ENCODE results near the gene NAIF1.
A peak's percentile ranks its signal among the peaks of the same experiment; 100 is the strongest.
"Not testable (repeated sequence)": the region's sequence is repeated elsewhere in the genome, so short reads cannot be mapped to it uniquely, and the experiment has no call there.

Gene NAIF1

GRCh38 chr9:128026773-128027541 is 40.2 kb downstream of the NAIF1 start:
- DNase-seq (ENCODE audit: low read depth in 2 of 3, low spot score in 2 of 3) = no peak

DNA sequence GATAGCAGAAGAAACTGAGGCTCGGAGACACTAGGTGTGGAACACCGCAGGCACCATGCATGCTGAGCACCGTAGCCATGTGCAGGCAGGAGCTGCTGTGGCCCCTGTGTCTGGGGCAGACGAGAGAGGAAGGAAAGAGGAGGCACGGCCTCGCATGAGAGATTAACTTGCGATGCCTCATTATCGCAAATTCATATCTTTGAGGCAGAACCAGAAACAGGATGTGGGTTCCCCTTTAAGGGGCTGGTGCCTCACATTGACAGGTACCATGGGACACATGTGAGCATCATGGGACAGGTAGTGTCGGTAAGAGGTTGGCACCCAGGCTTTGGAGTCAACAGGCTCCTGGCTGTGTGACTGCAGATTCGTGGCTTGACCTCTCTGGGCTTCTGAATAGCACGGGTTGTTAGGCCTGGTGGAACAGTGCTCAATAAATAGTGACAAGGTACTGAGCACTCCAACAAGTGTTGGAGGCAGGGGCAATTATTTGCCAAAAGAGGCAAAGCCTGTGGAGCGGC is 40.8 kb downstream of the NAIF1 start:
- peak in 2 of 3 experiments; percentile 43 to 45 for DNase-seq (ENCODE audit: low read depth in 2 of 3, low spot score in 2 of 3)

- DNase-seq (ENCODE audit: low read depth in 2 of 3, low spot score in 2 of 3) = no peak
Measured at GRCh38 chr9:128025736-128026135, 41.4 kb downstream of the NAIF1 start.

DNA sequence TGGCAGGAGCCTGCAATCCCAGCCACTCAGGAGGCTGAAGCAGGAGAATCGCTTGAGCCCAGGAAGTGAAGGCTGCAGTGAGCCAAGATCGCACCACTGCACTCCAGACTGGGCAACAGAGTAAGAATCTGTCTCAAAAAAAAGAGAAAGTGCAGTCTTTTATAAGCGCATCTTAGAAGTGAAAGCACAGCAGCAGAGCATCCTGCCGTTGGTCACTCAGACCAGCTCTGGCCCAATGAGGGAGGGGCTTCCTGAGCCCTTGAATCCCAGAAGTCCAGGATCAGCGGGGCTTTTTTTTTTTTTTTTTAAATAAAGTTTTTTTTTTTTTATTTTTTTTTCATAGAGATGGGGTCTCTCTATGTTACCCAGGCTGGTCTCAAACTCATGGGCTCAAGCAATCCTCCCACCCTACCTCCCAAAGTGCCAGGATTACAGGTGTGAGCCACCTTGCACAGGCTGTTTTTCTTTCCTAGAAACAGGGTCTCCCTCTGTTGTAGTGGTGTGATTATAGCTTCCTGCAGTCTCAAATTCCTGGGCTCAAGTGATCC is 42.3 kb downstream of the NAIF1 start:
- DNase-seq (ENCODE audit: low read depth in 2 of 3, low spot score in 2 of 3) = no peak

DNA sequence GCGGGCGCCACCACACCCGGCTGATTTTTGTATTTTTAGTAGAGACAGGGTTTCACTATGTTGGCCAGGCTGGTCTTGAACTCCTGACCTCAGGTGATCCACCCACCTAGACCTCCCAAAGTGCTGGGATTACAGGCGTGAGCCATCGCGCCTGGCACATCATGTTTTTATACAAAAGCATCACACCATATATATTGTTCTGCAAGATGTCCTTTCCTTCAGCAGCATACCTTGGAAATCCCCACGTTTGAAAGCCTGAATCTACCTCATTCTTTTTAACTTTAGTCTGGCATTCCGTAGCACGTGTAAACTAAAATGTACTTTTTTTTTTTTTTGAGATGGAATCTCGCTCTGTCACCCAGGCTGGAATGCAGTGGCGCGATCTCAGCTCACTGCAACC is 43.4 kb downstream of the NAIF1 start:
- DNase-seq (ENCODE audit: low read depth in 2 of 3, low spot score in 2 of 3) = not testable (repeated sequence)

GRCh38 chr9:128022886-128023285 is 44.2 kb downstream of the NAIF1 start:
- DNase-seq (ENCODE audit: low read depth in 2 of 3, low spot score in 2 of 3) = no peak

- DNase-seq (ENCODE audit: low read depth in 2 of 3, low spot score in 2 of 3) = no peak
Measured at GRCh38 chr9:128021098-128021497, 46.0 kb downstream of the NAIF1 start.

DNA sequence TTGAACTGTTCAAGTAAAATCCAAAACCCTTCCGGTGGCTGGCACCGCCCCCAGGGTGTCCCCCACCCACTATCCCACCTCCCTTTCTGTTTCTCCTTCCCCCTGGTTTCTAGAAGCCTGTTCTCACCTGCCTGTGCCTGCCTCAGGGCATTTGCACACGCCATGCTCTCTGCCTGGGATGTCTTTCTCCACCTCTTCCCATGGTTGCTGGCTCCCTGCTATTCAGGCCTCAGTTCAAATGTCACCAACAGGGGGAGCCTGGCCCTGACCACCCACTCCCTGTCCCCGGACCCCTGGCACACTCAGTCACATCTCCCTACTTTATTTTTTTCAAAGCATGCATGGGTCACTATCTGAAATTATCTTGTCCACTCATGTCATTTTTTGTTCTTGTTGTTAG is 46.4 kb downstream of the NAIF1 start:
- DNase-seq (ENCODE audit: low read depth in 2 of 3, low spot score in 2 of 3) = no peak

- DNase-seq (ENCODE audit: low read depth in 2 of 3, low spot score in 2 of 3) = no peak
Measured at GRCh38 chr9:128015696-128016095, 51.4 kb downstream of the NAIF1 start.

All from activated CD8-positive, alpha-beta memory T cell treated with anti-CD3 and anti-CD28 coated beads for 48 hours (primary cell).